Measurements from ENCODE around the gene MTF2.

- no peak for TF ChIP-seq POLR2A (IDR thresholded peaks at IDR 0.05)
- no peak for TF ChIP-seq CTCF (IDR thresholded peaks at IDR 0.05)
Observed at GRCh38 chr1:93093332-93094006, 14.4 kb downstream of the MTF2 start.

All from testis (tissue), 2 donors.